B cell (primary cell): ENCODE measurements around the gene BAMBI. TPM values are rescaled to one million over a fixed set of nuclear protein-coding genes. Genes with fewer than 3 reads are reported as not detected.

Experiments used
- ATAC-seq: fragments of 200-7000 bp; cut with Tn5 transposase; one replicate; pipeline ENCODE4 v1.10.0; 2021; ENCODE audit warnings: low read depth, mild to moderate bottlenecking, moderate number of reproducible peaks, moderate library complexity
- CTCF ChIA-PET: fragments of 350-600 bp; sonication (Branson Sonifier 250); formaldehyde crosslinking; loops from one replicate; lab custom pipeline; 2021; ENCODE audit warnings: antibody characterized with exemption, inconsistent platforms; lab: Charles Lee
- POLR2A ChIA-PET: fragments of 350-600 bp; sonication (Branson Sonifier 250); formaldehyde crosslinking; loops from one replicate; lab custom pipeline; 2021; ENCODE audit warnings: antibody characterized with exemption; lab: Charles Lee
- DNase-seq: peaks from one replicate; pipeline ENCODE4 v3.0.0; 2013
- H2AFZ ChIP-seq: 2 replicates; pipeline ENCODE4 v1.6.1; 2012; ENCODE audit warnings: mild to moderate bottlenecking, low read depth, low read length; ENCODE audit not compliant: insufficient read depth, poor library complexity, severe bottlenecking
- H3K27ac ChIP-seq, 2 donors: 1 replicate in 1 of 2; 2 replicates in 1 of 2; pipeline ENCODE4 v1.5.1; 2012 to 2013; ENCODE audit warnings: low read length in 2 of 2, mild to moderate bottlenecking in 2 of 2, moderate library complexity in 1 of 2
- H3K27me3 ChIP-seq, 4 experiments: fragments of 200-600 bp in 1 of 4; sonication (generic) in 1 of 4; replicated peaks in 1 of 4; 1 replicate in 2 of 4; 2 replicates in 2 of 4; pipeline versions ENCODE4 v1.6.1 to v1.7.0; 2013 to 2016; ENCODE audit warnings: low read length in 3 of 4, mild to moderate bottlenecking in 2 of 4, mixed read lengths in 1 of 4, moderate library complexity in 1 of 4; ENCODE audit not compliant: insufficient read depth in 4 of 4, control insufficient read depth in 3 of 4; ENCODE audit errors: control extremely low read depth in 1 of 4
- H3K36me3 ChIP-seq, 2 experiments: replicated peaks in 1 of 2; 1 replicate in 1 of 2; 2 replicates in 1 of 2; pipeline versions ENCODE4 v1.6.1 to v1.7.1; 2013; ENCODE audit warnings: low read length in 1 of 2; ENCODE audit not compliant: insufficient read depth in 2 of 2, control insufficient read depth in 1 of 2; ENCODE audit errors: control extremely low read depth in 1 of 2, extremely low read depth in 1 of 2
- H3K4me1 ChIP-seq, 2 donors: fragments of 200-600 bp in 1 of 2; sonication (generic) in 1 of 2; 1 replicate in 1 of 2; 2 replicates in 1 of 2; pipeline versions ENCODE4 v1.5.1 to v1.6.1; 2013 to 2017; ENCODE audit warnings: low read length in 2 of 2; ENCODE audit not compliant: control insufficient read depth in 2 of 2, insufficient read depth in 2 of 2
- H3K4me2 ChIP-seq: replicated peaks from 2 replicates; pipeline ENCODE3; 2012; ENCODE audit warnings: mild to moderate bottlenecking, low read depth, low read length; ENCODE audit not compliant: poor library complexity, severe bottlenecking
- H3K4me3 ChIP-seq, 5 experiments: fragments of 200-600 bp in 1 of 5; sonication (generic) in 1 of 5; 1 replicate in 3 of 5; 2 replicates in 2 of 5; pipeline versions ENCODE4 v1.5.1 to v1.7.0; 2011 to 2016; ENCODE audit warnings: low read length in 4 of 5, mild to moderate bottlenecking in 4 of 5, low read depth in 2 of 5, control low read depth in 1 of 5, moderate library complexity in 1 of 5; ENCODE audit not compliant: insufficient read depth in 1 of 5; ENCODE audit errors: control extremely low read depth in 1 of 5, extremely low read depth in 1 of 5
- H3K79me2 ChIP-seq: fragments of 200-600 bp; sonication (generic); one replicate; pipeline ENCODE4 v1.6.0; 2016; ENCODE audit warnings: low read length; ENCODE audit not compliant: control insufficient read depth, insufficient read depth
- H3K9ac ChIP-seq: fragments of 200-600 bp; sonication (generic); 2 replicates; pipeline ENCODE4 v1.6.1; 2017; ENCODE audit warnings: mild to moderate bottlenecking, low read length, moderate library complexity
- H3K9me3 ChIP-seq, 3 donors: one replicate each; pipeline versions ENCODE4 v1.6.1 to v1.7.1; 2013; ENCODE audit warnings: low read length in 2 of 3; ENCODE audit not compliant: control insufficient read depth in 2 of 3, insufficient read depth in 1 of 3; ENCODE audit errors: control extremely low read depth in 1 of 3
- H4K20me1 ChIP-seq: 2 replicates; pipeline ENCODE4 v1.6.0; 2012; ENCODE audit warnings: mild to moderate bottlenecking, low read length; ENCODE audit not compliant: insufficient read depth, control insufficient read depth, poor library complexity, severe bottlenecking
- H3K27ac Mint-ChIP-seq: one replicate; pipeline ENCODE4 v1.8.0; 2021; ENCODE audit warnings: mixed read lengths
- H3K27me3 Mint-ChIP-seq: one replicate; pipeline ENCODE4 v1.8.0; 2021; ENCODE audit warnings: mixed read lengths
- H3K4me1 Mint-ChIP-seq: one replicate; pipeline ENCODE4 v1.8.0; 2021; ENCODE audit warnings: mixed read lengths
- H3K4me3 Mint-ChIP-seq: one replicate; pipeline ENCODE4 v1.8.0; 2021; ENCODE audit warnings: mixed read lengths
- H3K9me3 Mint-ChIP-seq: one replicate; pipeline ENCODE4 v1.8.0; 2022; ENCODE audit warnings: mixed read lengths; ENCODE audit not compliant: insufficient read depth
- CTCF ChIP-seq: fragments of 200-600 bp; IDR thresholded peaks from one replicate; pipeline ENCODE4 v1.8.0; 2022; ENCODE audit warnings: antibody characterized with exemption, mild to moderate bottlenecking
- EZH2 ChIP-seq: IDR thresholded peaks from 2 replicates; pipeline ENCODE4 v1.6.1; 2012; ENCODE audit warnings: borderline replicate concordance, low read depth, mild to moderate bottlenecking, moderate library complexity, low read length; ENCODE audit not compliant: insufficient read depth, poor library complexity, severe bottlenecking
- WGBS: methylation state at CpG from one replicate; pipeline ENCODE4 v1.1.5; 2013; ENCODE audit warnings: missing lambda C conversion rate; ENCODE audit not compliant: insufficient coverage; 5-methylcytosine and 5-hydroxymethylcytosine counted together
- intact Hi-C: fragments of 100-400 bp; cut with micrococcal nuclease; formaldehyde crosslinking; loops from one replicate; pipeline ENCODE4 v1.10.0; 2022
- polyA minus RNA-seq: library from RNA; depleted of rRNA, polyadenylated mRNA; stranded (reverse); fragments of >200 nt; gene quantifications from 2 replicates; pipeline ENCODE4 v1.2.3, GENCODE V29; 2012
- polyA plus RNA-seq: library from polyadenylated mRNA; depleted of rRNA; stranded (reverse); fragments of >200 nt; gene quantifications from 2 replicates; pipeline ENCODE4 v1.2.3, GENCODE V29; 2012
- total RNA-seq, 2 donors: library from RNA; stranded (reverse); fragments of 120-200 nt in 1 of 2; gene quantifications; 1 replicate in 1 of 2; 2 replicates in 1 of 2; pipeline versions ENCODE4 v1.2.3 to v1.2.4, GENCODE V29; 2013 to 2022

The BAMBI gene
- 0.22 and 0.84 TPM in 2 replicates for total RNA-seq
- 0.56 TPM for total RNA-seq (2013)
- polyA plus RNA-seq: 1.4 and 1.9 TPM in 2 replicates
- 1.00 and 1.5 TPM in 2 replicates for polyA minus RNA-seq

GRCh38 chr10:28676968-28677887 is at the start of gene BAMBI:
TSS of gene BAMBI (plus strand) at chr10:28677521. CDS start at chr10:28677898, 377 bp downstream.
- Histone ChIP-seq H3K27ac (no peak within 1 kb of the TSS), H3K9me3 (peaks cover 0 to 4% (median 0%) of the 10 kb centered on the region in 3 donors), H2AFZ (peak within 1 kb of the TSS; percentile 83), H3K4me1 (peaks cover 37 to 39% of the 10 kb centered on the region in 2 donors), H3K4me2 (peak within 1 kb of the TSS; percentile 97), H3K27me3 (peaks cover 3 to 74% (median 49%) of the 10 kb centered on the region in 4 experiments), H3K79me2 (no peaks in the 10 kb centered on the region), H3K4me3 (peak within 1 kb of the TSS; percentile 38 to 68 (median 58)), H4K20me1 (no peaks in the 10 kb centered on the region), H3K9ac (peak within 1 kb of the TSS; percentile 70), H3K36me3 (no peaks in the 10 kb centered on the region)
- ATAC-seq (peak; percentile 96), DNase-seq (peak; percentile 92)
- WGBS: 1% methylated on average over 120 of the region's 120 CpGs
- Mint-ChIP-seq H3K27ac (peak within 1 kb of the TSS; percentile 68), H3K9me3 (no peaks in the 10 kb centered on the region), H3K4me3 (peak within 1 kb of the TSS; percentile 91), H3K27me3 (peaks cover 75% of the 10 kb centered on the region), H3K4me1 (peaks cover 35% of the 10 kb centered on the region)
- intact Hi-C loops: loop anchor here (2.0 to 10.0 kb wide), 3 partner anchors 144 to 372 kb away; partner anchors contain the start of genes MPP7 and WAC
- CTCF ChIA-PET: interaction anchor here (1.0 kb wide), 1 partner anchor 13 kb away, joined by 3 read pairs; no protein-coding TSS in a partner anchor
- TF ChIP-seq CTCF (peak; percentile 71), EZH2 (no peak)
- POLR2A ChIA-PET: no interaction called here
